DOHH2 (cell line): ENCODE measurements around the gene SMARCA5.

Source experiments
- EZH2phosphoT487 ChIP-seq: fragments of 200-600 bp; sonication (generic); IDR thresholded peaks from 2 replicates; pipeline ENCODE4 v1.6.1; 2017; ENCODE audit warnings: borderline replicate concordance, mild to moderate bottlenecking, antibody characterized with exemption, low read length, moderate library complexity, mixed read lengths
- TF ChIP-seq, protein P1 (sequence below): fragments of 200-600 bp; sonication (generic); IDR thresholded peaks from one replicate; pipeline ENCODE4 v1.5.1; 2014; ENCODE audit warnings: antibody characterized with exemption, mild to moderate bottlenecking, low read depth, low read length; ENCODE audit not compliant: poor library complexity, severe bottlenecking

DNA sequence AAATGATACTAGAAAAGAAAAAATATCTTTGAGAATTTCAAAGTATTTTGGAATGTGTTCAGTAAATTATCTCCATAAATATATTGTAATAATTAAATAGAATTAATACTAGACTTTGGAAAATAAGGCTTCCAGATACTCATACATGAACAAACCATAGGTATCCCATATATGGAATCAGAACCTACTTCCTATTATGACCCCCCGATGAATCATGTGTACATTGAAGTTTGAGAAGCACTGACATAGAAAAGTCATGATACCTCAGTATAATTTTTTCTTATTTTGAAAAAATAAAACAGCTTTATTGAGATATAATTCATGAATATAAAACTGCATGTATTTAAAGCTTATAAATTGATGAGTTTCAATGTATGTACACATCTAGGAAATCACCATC lies 27.2 kb upstream of the SMARCA5 start:
- TF ChIP-seq, protein P1, sequence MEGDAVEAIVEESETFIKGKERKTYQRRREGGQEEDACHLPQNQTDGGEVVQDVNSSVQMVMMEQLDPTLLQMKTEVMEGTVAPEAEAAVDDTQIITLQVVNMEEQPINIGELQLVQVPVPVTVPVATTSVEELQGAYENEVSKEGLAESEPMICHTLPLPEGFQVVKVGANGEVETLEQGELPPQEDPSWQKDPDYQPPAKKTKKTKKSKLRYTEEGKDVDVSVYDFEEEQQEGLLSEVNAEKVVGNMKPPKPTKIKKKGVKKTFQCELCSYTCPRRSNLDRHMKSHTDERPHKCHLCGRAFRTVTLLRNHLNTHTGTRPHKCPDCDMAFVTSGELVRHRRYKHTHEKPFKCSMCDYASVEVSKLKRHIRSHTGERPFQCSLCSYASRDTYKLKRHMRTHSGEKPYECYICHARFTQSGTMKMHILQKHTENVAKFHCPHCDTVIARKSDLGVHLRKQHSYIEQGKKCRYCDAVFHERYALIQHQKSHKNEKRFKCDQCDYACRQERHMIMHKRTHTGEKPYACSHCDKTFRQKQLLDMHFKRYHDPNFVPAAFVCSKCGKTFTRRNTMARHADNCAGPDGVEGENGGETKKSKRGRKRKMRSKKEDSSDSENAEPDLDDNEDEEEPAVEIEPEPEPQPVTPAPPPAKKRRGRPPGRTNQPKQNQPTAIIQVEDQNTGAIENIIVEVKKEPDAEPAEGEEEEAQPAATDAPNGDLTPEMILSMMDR = no peak
- TF ChIP-seq EZH2phosphoT487 = no peak
